Ishikawa (cell line): Measurements from ENCODE around the gene MRPL14.

Experiments used
- CREB1 ChIP-seq: IDR thresholded peaks from 2 replicates; pipeline ENCODE4 v1.6.1; 2012; ENCODE audit warnings: low read depth
- EP300 ChIP-seq: IDR thresholded peaks from 2 replicates; pipeline ENCODE4 v1.6.1; 2012; ENCODE audit warnings: borderline replicate concordance
- FOXM1 ChIP-seq: IDR thresholded peaks from 2 replicates; pipeline ENCODE4 v1.6.1; 2012; ENCODE audit warnings: low read depth, borderline replicate concordance
- TAF1 ChIP-seq: IDR thresholded peaks from 2 replicates; pipeline ENCODE4 v1.6.1; 2012; ENCODE audit warnings: low read depth, mild to moderate bottlenecking
- ZBTB7A ChIP-seq: IDR thresholded peaks from 2 replicates; pipeline ENCODE4 v1.6.1; 2012; ENCODE audit warnings: low read depth
- TF ChIP-seq, protein P1 (sequence below): IDR thresholded peaks from 2 replicates; pipeline ENCODE4 v1.6.1; 2012
- TF ChIP-seq, protein P2 (sequence below): IDR thresholded peaks from 2 replicates; pipeline ENCODE4 v1.6.1; 2012; ENCODE audit warnings: low read depth, mild to moderate bottlenecking

DNA sequence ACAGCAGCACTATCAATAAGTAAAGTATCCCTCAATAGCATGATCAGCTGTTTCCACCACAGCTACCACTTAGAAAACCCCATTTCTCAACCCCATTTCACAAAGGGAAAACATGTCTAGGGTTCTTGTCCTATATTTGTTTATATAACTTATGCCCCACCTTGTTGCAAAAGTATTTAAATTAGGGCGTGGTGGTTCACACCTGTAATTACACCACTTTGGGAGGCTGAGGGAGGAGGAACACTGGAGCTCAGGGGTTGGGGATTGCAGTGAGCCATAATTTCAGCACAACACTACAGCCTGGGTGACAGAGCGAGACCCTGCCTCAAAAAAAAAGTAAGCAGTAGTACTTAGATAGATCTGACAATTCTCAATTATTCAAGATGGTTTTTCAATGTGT is 3.7 kb downstream of the MRPL14 start:
- TF ChIP-seq, protein P1, sequence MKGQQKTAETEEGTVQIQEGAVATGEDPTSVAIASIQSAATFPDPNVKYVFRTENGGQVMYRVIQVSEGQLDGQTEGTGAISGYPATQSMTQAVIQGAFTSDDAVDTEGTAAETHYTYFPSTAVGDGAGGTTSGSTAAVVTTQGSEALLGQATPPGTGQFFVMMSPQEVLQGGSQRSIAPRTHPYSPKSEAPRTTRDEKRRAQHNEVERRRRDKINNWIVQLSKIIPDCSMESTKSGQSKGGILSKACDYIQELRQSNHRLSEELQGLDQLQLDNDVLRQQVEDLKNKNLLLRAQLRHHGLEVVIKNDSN: no peak
- TF ChIP-seq FOXM1 (no peak), ZBTB7A (no peak), EP300 (no peak), TAF1 (no peak), CREB1 (no peak)
- TF ChIP-seq, protein P2, sequence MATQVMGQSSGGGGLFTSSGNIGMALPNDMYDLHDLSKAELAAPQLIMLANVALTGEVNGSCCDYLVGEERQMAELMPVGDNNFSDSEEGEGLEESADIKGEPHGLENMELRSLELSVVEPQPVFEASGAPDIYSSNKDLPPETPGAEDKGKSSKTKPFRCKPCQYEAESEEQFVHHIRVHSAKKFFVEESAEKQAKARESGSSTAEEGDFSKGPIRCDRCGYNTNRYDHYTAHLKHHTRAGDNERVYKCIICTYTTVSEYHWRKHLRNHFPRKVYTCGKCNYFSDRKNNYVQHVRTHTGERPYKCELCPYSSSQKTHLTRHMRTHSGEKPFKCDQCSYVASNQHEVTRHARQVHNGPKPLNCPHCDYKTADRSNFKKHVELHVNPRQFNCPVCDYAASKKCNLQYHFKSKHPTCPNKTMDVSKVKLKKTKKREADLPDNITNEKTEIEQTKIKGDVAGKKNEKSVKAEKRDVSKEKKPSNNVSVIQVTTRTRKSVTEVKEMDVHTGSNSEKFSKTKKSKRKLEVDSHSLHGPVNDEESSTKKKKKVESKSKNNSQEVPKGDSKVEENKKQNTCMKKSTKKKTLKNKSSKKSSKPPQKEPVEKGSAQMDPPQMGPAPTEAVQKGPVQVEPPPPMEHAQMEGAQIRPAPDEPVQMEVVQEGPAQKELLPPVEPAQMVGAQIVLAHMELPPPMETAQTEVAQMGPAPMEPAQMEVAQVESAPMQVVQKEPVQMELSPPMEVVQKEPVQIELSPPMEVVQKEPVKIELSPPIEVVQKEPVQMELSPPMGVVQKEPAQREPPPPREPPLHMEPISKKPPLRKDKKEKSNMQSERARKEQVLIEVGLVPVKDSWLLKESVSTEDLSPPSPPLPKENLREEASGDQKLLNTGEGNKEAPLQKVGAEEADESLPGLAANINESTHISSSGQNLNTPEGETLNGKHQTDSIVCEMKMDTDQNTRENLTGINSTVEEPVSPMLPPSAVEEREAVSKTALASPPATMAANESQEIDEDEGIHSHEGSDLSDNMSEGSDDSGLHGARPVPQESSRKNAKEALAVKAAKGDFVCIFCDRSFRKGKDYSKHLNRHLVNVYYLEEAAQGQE: no peak
